Keratinocyte (primary cell): ENCODE results near the gene RTN4R. TPM values are rescaled to one million over a fixed set of nuclear protein-coding genes. Genes with fewer than 3 reads are reported as not detected.
"Not testable (repeated sequence)": the region's sequence is repeated elsewhere in the genome, so short reads cannot be mapped to it uniquely, and the experiment has no call there.

Experiments
- DNase-seq: peaks from one replicate; pipeline ENCODE4 v3.0.0-alpha.2; 2011; ENCODE audit warnings: low read depth, missing footprints, low spot score
- FAIRE-seq: peaks from 2 replicates; lab custom pipeline; 2011; peaks lifted over from hg19 to GRCh38; lab: Jason Lieb, UNC
- H2AFZ ChIP-seq: 2 replicates; pipeline ENCODE4 v1.6.0; 2012; ENCODE audit warnings: low read length, control low read depth, inconsistent platforms; ENCODE audit not compliant: control insufficient read depth
- H3K27ac ChIP-seq: 2 replicates; pipeline ENCODE4 v1.5.1; 2011; ENCODE audit warnings: low read length; ENCODE audit not compliant: control insufficient read depth, insufficient read depth
- H3K27me3 ChIP-seq: 3 replicates; pipeline ENCODE4 v1.6.0; 2011; ENCODE audit warnings: low read length; ENCODE audit not compliant: control insufficient read depth, insufficient read depth; ENCODE audit errors: extremely low read depth
- H3K36me3 ChIP-seq, 2 experiments: 2 replicates in 1 of 2; 3 replicates in 1 of 2; pipeline ENCODE4 v1.5.1; 2011; ENCODE audit warnings: low read length in 2 of 2, mild to moderate bottlenecking in 1 of 2; ENCODE audit not compliant: control insufficient read depth in 2 of 2, insufficient read depth in 2 of 2; ENCODE audit errors: extremely low read depth in 1 of 2
- H3K4me1 ChIP-seq: 3 replicates; pipeline ENCODE4 v1.5.1; 2011; ENCODE audit warnings: low read length; ENCODE audit not compliant: control insufficient read depth, insufficient read depth; ENCODE audit errors: extremely low read depth
- H3K4me2 ChIP-seq: 3 replicates; pipeline ENCODE4 v1.6.0; 2011; ENCODE audit warnings: low read depth, low read length; ENCODE audit not compliant: control insufficient read depth, insufficient read depth; ENCODE audit errors: extremely low read depth
- H3K4me3 ChIP-seq, 3 experiments: fragments of 200-600 bp in 1 of 3; sonication (generic) in 1 of 3; 2 replicates in 2 of 3; 3 replicates in 1 of 3; pipeline ENCODE4 v1.5.1; 2011 to 2016; ENCODE audit warnings: low read length in 3 of 3, mild to moderate bottlenecking in 3 of 3, control low read depth in 2 of 3, inconsistent platforms in 1 of 3, low read depth in 1 of 3, mixed read lengths in 1 of 3, mixed run types in 1 of 3, moderate library complexity in 1 of 3; ENCODE audit not compliant: control insufficient read depth in 2 of 3, insufficient read depth in 2 of 3; ENCODE audit errors: extremely low read depth in 1 of 3
- H3K79me2 ChIP-seq: 2 replicates; pipeline ENCODE4 v1.6.0; 2012; ENCODE audit warnings: low read length; ENCODE audit not compliant: control insufficient read depth, insufficient read depth
- H3K9ac ChIP-seq: 3 replicates; pipeline ENCODE4 v1.6.0; 2011; ENCODE audit warnings: low read length; ENCODE audit not compliant: control insufficient read depth, insufficient read depth; ENCODE audit errors: extremely low read depth
- H3K9me1 ChIP-seq: 3 replicates; pipeline ENCODE4 v1.6.0; 2011; ENCODE audit warnings: low read length; ENCODE audit not compliant: control insufficient read depth, insufficient read depth; ENCODE audit errors: extremely low read depth
- H3K9me3 ChIP-seq: 2 replicates; pipeline ENCODE4 v1.5.1; 2012; ENCODE audit warnings: low read depth, low read length; ENCODE audit not compliant: control insufficient read depth
- H4K20me1 ChIP-seq: 3 replicates; pipeline ENCODE4 v1.6.0; 2011; ENCODE audit warnings: low read length; ENCODE audit not compliant: control insufficient read depth, insufficient read depth; ENCODE audit errors: extremely low read depth
- EZH2 ChIP-seq: IDR thresholded peaks from one replicate; pipeline ENCODE4 v1.6.1; 2012; ENCODE audit warnings: inconsistent platforms, mild to moderate bottlenecking, low read length, moderate library complexity
- dilution Hi-C: fragments of 300-500 bp; cut with MboI; formaldehyde crosslinking; loops from one replicate; pipeline ENCODE4 v1.7.0; 2020; ENCODE audit warnings: low sequenced_read_pairs; ENCODE audit not compliant: extremely low pct_ligation_motif_present
- polyA plus RNA-seq, 5 experiments: library from polyadenylated mRNA; depleted of rRNA in 3 of 5; stranded (reverse) in 3 of 5; stranded (forward) in 1 of 5; unstranded in 1 of 5; fragments of >200 nt; gene quantifications; 1 replicate in 1 of 5; 2 replicates in 3 of 5; 3 replicates in 1 of 5; pipeline versions ENCODE4 v1.2.1 to v1.2.3, GENCODE V29; 2011 to 2012; ENCODE audit warnings: missing spikeins in 2 of 5, low read depth in 1 of 5, low replicate concordance in 1 of 5
- TF ChIP-seq, protein P1 (sequence below), 3 experiments: IDR thresholded peaks in 1 of 3; conservative IDR thresholded peaks in 1 of 3; optimal IDR thresholded peaks in 1 of 3; 2 replicates in 2 of 3; 3 replicates in 1 of 3; pipeline versions ENCODE3 to v1.5.1; 2011; ENCODE audit warnings: low read length in 3 of 3, mild to moderate bottlenecking in 3 of 3, moderate library complexity in 2 of 3, control low read depth in 1 of 3, inconsistent platforms in 1 of 3; ENCODE audit not compliant: insufficient read depth in 2 of 3; ENCODE audit errors: extremely low read depth in 1 of 3

RTN4R gene
- polyA plus RNA-seq, 1 donor (not counting 4 experiments of a cell fraction or from before 2014, with no cell fraction given): 2.5 TPM

DNA sequence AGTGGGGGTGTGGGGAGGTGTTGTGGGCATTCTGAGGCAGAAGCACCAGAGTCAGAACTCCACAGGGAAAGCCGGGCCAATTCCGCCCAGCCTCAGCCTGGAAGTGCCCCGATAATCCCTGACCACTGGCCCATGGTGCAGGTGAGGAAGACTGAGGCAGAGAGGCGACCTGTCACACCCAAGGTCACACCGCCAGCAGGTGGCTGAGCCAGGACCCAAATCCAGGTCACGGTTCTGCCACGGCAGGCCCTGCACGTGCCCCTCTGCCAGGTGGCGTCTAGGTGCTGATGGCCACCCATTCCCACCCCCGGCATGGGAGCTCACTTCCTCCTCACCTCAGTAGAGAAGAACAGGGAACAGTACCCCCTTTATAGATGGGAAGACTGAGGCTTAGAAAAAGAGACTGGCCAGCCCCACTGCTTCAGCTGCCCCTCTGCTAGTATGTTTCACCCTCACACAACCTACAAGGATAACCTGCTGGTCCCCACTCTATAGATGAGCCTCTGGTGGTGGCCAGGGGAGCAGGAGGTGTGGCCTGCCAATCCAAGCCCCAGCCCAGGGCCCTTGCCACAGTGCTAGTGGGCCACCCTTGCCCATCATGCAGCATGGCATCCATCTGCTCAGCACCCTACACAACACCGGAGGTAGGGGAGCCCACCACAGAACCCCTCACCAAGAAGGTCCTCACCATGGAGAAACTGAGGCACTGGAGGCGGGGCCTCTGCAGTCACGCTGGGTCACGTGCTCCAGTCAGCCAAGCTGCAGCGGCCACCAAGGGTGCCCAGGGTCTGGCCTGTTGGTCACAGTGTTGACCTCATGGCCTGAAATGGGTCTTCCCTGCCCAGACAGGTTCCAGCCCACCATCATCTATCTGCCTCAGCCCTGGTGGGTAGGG is 2.1 kb downstream of the RTN4R start:
- H3K4me2 ChIP-seq, H3K4me1 ChIP-seq, H3K36me3 ChIP-seq, H2AFZ ChIP-seq, H3K79me2 ChIP-seq, H3K27me3 ChIP-seq, dilution Hi-C loops, H3K9me3 ChIP-seq, H3K9me1 ChIP-seq, H3K9ac ChIP-seq, H3K27ac ChIP-seq, H4K20me1 ChIP-seq, DNase-seq, H3K4me3 ChIP-seq: not testable (repeated sequence)
- peak; percentile 43 for FAIRE-seq

DNA sequence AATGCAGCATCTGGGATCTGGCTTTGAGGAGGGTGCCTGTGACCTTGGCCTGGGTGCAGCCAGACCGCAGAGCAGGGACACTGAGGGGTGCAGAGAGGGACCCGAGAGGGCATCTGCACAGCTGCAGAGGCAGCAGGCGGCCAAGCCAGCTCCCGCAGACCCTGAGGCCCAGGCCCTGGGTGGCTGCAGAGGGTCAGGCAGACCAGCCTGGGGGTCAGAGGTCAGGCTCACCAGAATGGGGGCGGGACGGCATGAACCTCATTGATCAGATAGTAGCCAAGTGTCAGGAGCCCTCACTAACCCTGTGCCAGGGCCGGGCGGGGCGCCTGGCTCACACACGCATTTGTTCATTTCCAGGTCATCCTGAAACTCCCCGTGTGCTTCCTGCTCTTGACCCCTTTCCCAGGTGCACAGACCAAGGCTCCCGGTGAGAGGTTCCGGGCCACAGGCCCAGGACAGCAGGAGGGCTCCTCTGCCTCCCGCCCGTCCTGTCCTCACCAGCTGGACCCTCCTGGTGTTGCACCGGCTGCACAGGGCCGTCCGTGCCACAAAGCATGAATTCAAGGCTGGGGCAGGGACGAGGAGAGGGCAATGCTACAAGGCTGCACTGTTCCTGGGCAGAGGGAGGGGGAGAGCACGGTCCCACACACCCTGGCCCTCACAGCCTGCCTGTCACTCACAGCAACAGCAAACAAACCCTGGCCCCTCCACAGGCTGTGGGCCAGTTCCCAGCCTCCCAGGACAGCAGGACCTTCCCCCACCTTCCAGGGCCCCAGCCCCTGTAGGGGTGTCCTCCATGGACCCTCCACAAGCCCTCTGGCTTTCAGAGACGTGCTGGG is 3.3 kb downstream of the RTN4R start:
- Histone ChIP-seq H3K9me1 (no peaks in the 10 kb centered on the region), H3K9ac (no peak overlapping the region), H3K4me2 (no peak overlapping the region), H4K20me1 (no peaks in the 10 kb centered on the region), H3K27ac (no peak overlapping the region), H3K79me2 (peaks cover 6% of the 10 kb centered on the region), H3K4me1 (peaks cover 5% of the 10 kb centered on the region), H3K27me3 (no peaks in the 10 kb centered on the region), H2AFZ (no peak overlapping the region), H3K9me3 (no peaks in the 10 kb centered on the region), H3K4me3 (no peak overlapping the region), H3K36me3 (no peaks in the 10 kb centered on the region)
- dilution Hi-C loops: no loop called here
- FAIRE-seq: no peak
- no peak for DNase-seq
- TF ChIP-seq, protein P1, sequence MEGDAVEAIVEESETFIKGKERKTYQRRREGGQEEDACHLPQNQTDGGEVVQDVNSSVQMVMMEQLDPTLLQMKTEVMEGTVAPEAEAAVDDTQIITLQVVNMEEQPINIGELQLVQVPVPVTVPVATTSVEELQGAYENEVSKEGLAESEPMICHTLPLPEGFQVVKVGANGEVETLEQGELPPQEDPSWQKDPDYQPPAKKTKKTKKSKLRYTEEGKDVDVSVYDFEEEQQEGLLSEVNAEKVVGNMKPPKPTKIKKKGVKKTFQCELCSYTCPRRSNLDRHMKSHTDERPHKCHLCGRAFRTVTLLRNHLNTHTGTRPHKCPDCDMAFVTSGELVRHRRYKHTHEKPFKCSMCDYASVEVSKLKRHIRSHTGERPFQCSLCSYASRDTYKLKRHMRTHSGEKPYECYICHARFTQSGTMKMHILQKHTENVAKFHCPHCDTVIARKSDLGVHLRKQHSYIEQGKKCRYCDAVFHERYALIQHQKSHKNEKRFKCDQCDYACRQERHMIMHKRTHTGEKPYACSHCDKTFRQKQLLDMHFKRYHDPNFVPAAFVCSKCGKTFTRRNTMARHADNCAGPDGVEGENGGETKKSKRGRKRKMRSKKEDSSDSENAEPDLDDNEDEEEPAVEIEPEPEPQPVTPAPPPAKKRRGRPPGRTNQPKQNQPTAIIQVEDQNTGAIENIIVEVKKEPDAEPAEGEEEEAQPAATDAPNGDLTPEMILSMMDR (optimal IDR thresholded peaks at IDR 0.05 in 1 of 3, IDR thresholded peaks at IDR 0.05 in 1 of 3, conservative IDR thresholded peaks at IDR 0.05 in 1 of 3; ENCODE audit: extremely low read depth in 1 of 3, insufficient read depth in 2 of 3, low read length in 3 of 3): no peak
- no peak for TF ChIP-seq EZH2

DNA sequence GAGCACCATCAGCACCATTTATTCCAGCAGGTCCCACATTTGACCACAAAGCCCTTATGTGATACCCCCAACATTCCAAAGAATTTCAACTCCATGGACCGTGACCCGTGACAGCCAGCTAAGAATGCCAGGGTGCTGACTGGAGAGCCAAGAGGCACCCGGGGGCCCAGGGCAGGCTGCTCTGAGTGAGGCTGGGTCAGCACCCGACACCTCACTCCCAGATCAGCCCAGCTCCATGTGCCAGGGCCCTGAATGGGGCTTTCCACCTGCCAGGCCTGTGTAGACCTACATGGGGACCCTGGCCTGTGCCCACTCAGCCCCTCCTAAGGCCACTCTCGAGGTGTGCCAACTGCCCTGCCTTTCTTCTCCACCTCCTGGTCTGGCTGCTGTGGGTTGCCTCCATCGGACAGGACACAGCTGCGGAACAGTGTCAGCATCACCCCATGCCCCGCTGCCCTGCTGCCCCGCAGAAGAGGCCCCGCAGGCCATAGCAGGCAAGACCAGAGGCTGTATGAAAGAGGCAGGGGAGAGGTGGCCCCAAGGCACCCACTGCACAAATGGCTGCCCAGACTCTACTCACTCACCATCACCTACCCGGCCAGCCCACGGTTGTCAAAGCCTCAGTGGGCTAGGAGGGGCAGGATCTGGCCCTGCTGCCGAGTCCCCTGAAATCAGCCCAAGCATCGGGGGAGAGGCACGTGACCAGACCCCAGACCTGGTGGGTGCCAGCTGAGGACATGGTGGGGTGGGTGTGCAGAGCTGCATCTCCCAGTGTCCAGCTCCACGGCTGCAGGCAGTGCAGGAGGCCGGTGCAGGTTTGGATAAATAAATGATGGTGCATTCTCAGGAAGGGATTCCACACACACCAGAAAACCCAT is 4.5 kb downstream of the RTN4R start:
- H3K9ac ChIP-seq, H3K27ac ChIP-seq, FAIRE-seq, H3K36me3 ChIP-seq, H4K20me1 ChIP-seq, dilution Hi-C loops, DNase-seq, H3K79me2 ChIP-seq, H3K9me1 ChIP-seq, H3K4me1 ChIP-seq, H3K9me3 ChIP-seq, H3K4me2 ChIP-seq, H3K27me3 ChIP-seq, H2AFZ ChIP-seq, H3K4me3 ChIP-seq: not testable (repeated sequence)
